Measurements from ENCODE around the gene MAP3K15. TPM values are rescaled to one million over a fixed set of nuclear protein-coding genes. Genes with fewer than 3 reads are reported as not detected.

Gene MAP3K15
- total RNA-seq, 1 experiment from 2014 or later: 1.2 TPM

- Histone ChIP-seq H3K27me3 (ENCODE audit: insufficient read depth, low read length) (no peaks in the 10 kb centered on the region), H3K56ac (ENCODE audit: insufficient read length, low read depth, low read length) (no peak overlapping the region)
- H3K27me3 Mint-ChIP-seq (ENCODE audit: low read depth): peaks cover 44% of the 10 kb centered on the region
Measured at GRCh38 chrX:19517965-19518364, 2.7 kb upstream of the MAP3K15 start.

More at GRCh38 chrX:19517965-19518364, 2.7 kb upstream of the MAP3K15 start:
- Histone ChIP-seq H3T11ph (ENCODE audit: low read length) (no peak overlapping the region), H3K18ac (ENCODE audit: insufficient read length, low read depth, low read length) (no peak overlapping the region), H3K4ac (ENCODE audit: low read depth, low read length) (no peak overlapping the region), H3K23me2 (ENCODE audit: insufficient read length, low read depth, low read length, poor library complexity, severe bottlenecking) (peaks cover 7% of the 10 kb centered on the region), H2BK15ac (ENCODE audit: low read depth, low read length) (no peak overlapping the region), H4K20me1 (ENCODE audit: control insufficient read depth, insufficient read depth, insufficient read length) (no peaks in the 10 kb centered on the region), H3K23ac (ENCODE audit: insufficient read length, low read depth, low read length) (no peak overlapping the region), H2BK120ac (ENCODE audit: low read depth, low read length, poor library complexity, severe bottlenecking) (no peak overlapping the region), H2BK5ac (ENCODE audit: insufficient read length, low read length) (no peak overlapping the region), H3K4me1 (ENCODE audit: insufficient read depth, low read length) (no peaks in the 10 kb centered on the region; the same call in 1 of the 2 replicates), H3K79me2 (ENCODE audit: insufficient read depth, low read length) (no peaks in the 10 kb centered on the region), H3K14ac (ENCODE audit: insufficient read depth, low read length) (no peak overlapping the region), H4K5ac (ENCODE audit: insufficient read length, low read depth, low read length) (no peak overlapping the region), H3K9me3 (ENCODE audit: control insufficient read depth, low read depth, low read length) (peaks cover 23% of the 10 kb centered on the region), H3K9ac (ENCODE audit: extremely low read depth, insufficient read length, low read length) (no peak overlapping the region), H2AK5ac (ENCODE audit: insufficient read length, low read length) (no peak overlapping the region), H2BK12ac (ENCODE audit: insufficient read length, low read depth, low read length) (no peak overlapping the region), H4K91ac (ENCODE audit: insufficient read length, low read depth, low read length) (no peak overlapping the region), H2BK20ac (ENCODE audit: low read depth, low read length, poor library complexity, severe bottlenecking) (no peak overlapping the region), H4K8ac (replicated peaks; ENCODE audit: insufficient read length, low read depth, low read length) (no peak overlapping the region), H3K79me1 (ENCODE audit: insufficient read depth, low read depth, low read length, poor library complexity, severe bottlenecking) (no peaks in the 10 kb centered on the region), H3K27ac (ENCODE audit: insufficient read length, low read depth, low read length) (no peak overlapping the region), H2AFZ (ENCODE audit: low read length) (no peak overlapping the region), H3K4me2 (ENCODE audit: insufficient read depth, insufficient read length, low read length) (no peak overlapping the region)
- H3K4me1 Mint-ChIP-seq: peaks cover 0 to 7% of the 10 kb centered on the region in 2 experiments; a peak in 1 of 4 replicates
- TF ChIP-seq, protein P1, sequence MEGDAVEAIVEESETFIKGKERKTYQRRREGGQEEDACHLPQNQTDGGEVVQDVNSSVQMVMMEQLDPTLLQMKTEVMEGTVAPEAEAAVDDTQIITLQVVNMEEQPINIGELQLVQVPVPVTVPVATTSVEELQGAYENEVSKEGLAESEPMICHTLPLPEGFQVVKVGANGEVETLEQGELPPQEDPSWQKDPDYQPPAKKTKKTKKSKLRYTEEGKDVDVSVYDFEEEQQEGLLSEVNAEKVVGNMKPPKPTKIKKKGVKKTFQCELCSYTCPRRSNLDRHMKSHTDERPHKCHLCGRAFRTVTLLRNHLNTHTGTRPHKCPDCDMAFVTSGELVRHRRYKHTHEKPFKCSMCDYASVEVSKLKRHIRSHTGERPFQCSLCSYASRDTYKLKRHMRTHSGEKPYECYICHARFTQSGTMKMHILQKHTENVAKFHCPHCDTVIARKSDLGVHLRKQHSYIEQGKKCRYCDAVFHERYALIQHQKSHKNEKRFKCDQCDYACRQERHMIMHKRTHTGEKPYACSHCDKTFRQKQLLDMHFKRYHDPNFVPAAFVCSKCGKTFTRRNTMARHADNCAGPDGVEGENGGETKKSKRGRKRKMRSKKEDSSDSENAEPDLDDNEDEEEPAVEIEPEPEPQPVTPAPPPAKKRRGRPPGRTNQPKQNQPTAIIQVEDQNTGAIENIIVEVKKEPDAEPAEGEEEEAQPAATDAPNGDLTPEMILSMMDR (conservative IDR thresholded peaks at IDR 0.05): no peak
- no peak overlapping the region for H3K27ac Mint-ChIP-seq
- H3K9me3 Mint-ChIP-seq: peaks cover 60 to 63% of the 10 kb centered on the region in 2 experiments
- no peak overlapping the region for H3K4me3 Mint-ChIP-seq
- no peak for DNase-seq
- peaks cover 0 to 3% (median 0%) of the 10 kb centered on the region in 3 experiments; a peak in 2 of 7 replicates for H3K36me3 Mint-ChIP-seq (ENCODE audit: insufficient read depth in 1 of 3, low read depth in 3 of 3)
- WGBS (ENCODE audit: extremely low coverage, insufficient read length, low lambda C conversion rate): no CpG with 5 or more reads among the region's 4 CpGs
